WTC11 (cell line): ENCODE measurements around the gene CCDC182. TPM values are rescaled to one million over a fixed set of nuclear protein-coding genes. Genes with fewer than 3 reads are reported as not detected.

Source experiments
- ATAC-seq: fragments of 200-7000 bp; cut with Tn5 transposase; 2 replicates; pipeline ENCODE4 v1.10.0; 2021; ENCODE audit warnings: mild to moderate bottlenecking, moderate library complexity
- CTCF ChIA-PET: fragments of 300-600 bp; sonication (Branson Sonifier 250); formaldehyde crosslinking; loops from one replicate; lab custom pipeline; 2021; ENCODE audit warnings: antibody characterized with exemption; lab: Charles Lee
- POLR2A ChIA-PET: fragments of 350-600 bp; sonication (Branson Sonifier 250); formaldehyde crosslinking; loops from one replicate; lab custom pipeline; 2021; ENCODE audit warnings: antibody characterized with exemption; lab: Charles Lee
- DNase-seq: peaks from one replicate; pipeline ENCODE4 v3.0.0; 2021; ENCODE audit warnings: low spot score
- H3K27ac Mint-ChIP-seq: 2 replicates; pipeline ENCODE4 v1.8.0; 2021; ENCODE audit warnings: mixed read lengths
- H3K27me3 Mint-ChIP-seq: 2 replicates; pipeline ENCODE4 v1.8.0; 2021; ENCODE audit warnings: low read depth, mild to moderate bottlenecking, moderate library complexity, mixed read lengths
- H3K36me3 Mint-ChIP-seq: 2 replicates; pipeline ENCODE4 v1.8.0; 2021; ENCODE audit warnings: mixed read lengths
- H3K4me1 Mint-ChIP-seq: 2 replicates; pipeline ENCODE4 v1.8.0; 2022; ENCODE audit warnings: mixed read lengths
- H3K4me3 Mint-ChIP-seq: 2 replicates; pipeline ENCODE4 v1.8.0; 2021; ENCODE audit warnings: mild to moderate bottlenecking, moderate library complexity, mixed read lengths
- H3K9me3 Mint-ChIP-seq: 2 replicates; pipeline ENCODE4 v1.8.0; 2021; ENCODE audit warnings: mixed read lengths
- AR ChIP-seq: fragments of 250-450 bp; sonication (Bioruptor Pico); IDR thresholded peaks from 2 replicates; pipeline ENCODE4 v1.9.0; 2021; ENCODE audit warnings: mild to moderate bottlenecking
- ATF1 ChIP-seq: sonication (generic); formaldehyde crosslinking; IDR thresholded peaks from 2 replicates; pipeline ENCODE4 v1.8.1; 2023; ENCODE audit warnings: mild to moderate bottlenecking, moderate library complexity, missing genetic modification reagents
- CBFB ChIP-seq: sonication (generic); formaldehyde crosslinking; IDR thresholded peaks from 2 replicates; pipeline ENCODE4 v1.8.1; 2022; ENCODE audit warnings: mild to moderate bottlenecking, low read depth, missing genetic modification reagents
- EMX1 ChIP-seq: fragments of 250-450 bp; sonication (Bioruptor Pico); IDR thresholded peaks from 2 replicates; pipeline ENCODE4 v1.8.0; 2021; ENCODE audit warnings: mild to moderate bottlenecking
- FOXK1 ChIP-seq: sonication (generic); formaldehyde crosslinking; IDR thresholded peaks from 2 replicates; pipeline ENCODE4 v1.8.0; 2022; ENCODE audit warnings: mild to moderate bottlenecking, moderate library complexity, missing genetic modification reagents
- FOXP4 ChIP-seq: sonication (generic); formaldehyde crosslinking; IDR thresholded peaks from 2 replicates; pipeline ENCODE4 v1.8.0; 2022; ENCODE audit warnings: mild to moderate bottlenecking, missing genetic modification reagents
- GTF2I ChIP-seq: fragments of 250-450 bp; sonication (Bioruptor Pico); conservative IDR thresholded peaks from 2 replicates; pipeline ENCODE4 v1.4.0; 2021; ENCODE audit warnings: mild to moderate bottlenecking
- JAZF1 ChIP-seq: fragments of 250-450 bp; sonication (Bioruptor Pico); IDR thresholded peaks from 2 replicates; pipeline ENCODE4 v1.9.0; 2021; ENCODE audit warnings: moderate library complexity, mild to moderate bottlenecking, inconsistent platforms
- MYBL2 ChIP-seq: sonication (generic); formaldehyde crosslinking; IDR thresholded peaks from 2 replicates; pipeline ENCODE4 v1.8.1; 2023; ENCODE audit warnings: mild to moderate bottlenecking, moderate library complexity, missing genetic modification reagents
- NFATC4 ChIP-seq: fragments of 250-450 bp; sonication (Bioruptor Pico); IDR thresholded peaks from 2 replicates; pipeline ENCODE4 v1.9.0; 2021; ENCODE audit warnings: mild to moderate bottlenecking
- NFE2L1 ChIP-seq: sonication (generic); formaldehyde crosslinking; IDR thresholded peaks from 2 replicates; pipeline ENCODE4 v1.8.1; 2023; ENCODE audit warnings: missing genetic modification reagents
- PREB ChIP-seq: sonication (generic); formaldehyde crosslinking; IDR thresholded peaks from 2 replicates; pipeline ENCODE4 v1.8.1; 2022; ENCODE audit warnings: mild to moderate bottlenecking, missing genetic modification reagents, moderate library complexity, borderline replicate concordance
- SMAD3 ChIP-seq: sonication (generic); formaldehyde crosslinking; IDR thresholded peaks from 2 replicates; pipeline ENCODE4 v1.8.0; 2022; ENCODE audit warnings: missing genetic modification reagents, mild to moderate bottlenecking, borderline replicate concordance
- SP1 ChIP-seq: sonication (generic); formaldehyde crosslinking; conservative IDR thresholded peaks from 2 replicates; pipeline ENCODE4 v1.8.1; 2022; ENCODE audit warnings: missing genetic modification reagents
- TCF7 ChIP-seq: sonication (generic); formaldehyde crosslinking; IDR thresholded peaks from 2 replicates; pipeline ENCODE4 v1.8.0; 2022; ENCODE audit warnings: mild to moderate bottlenecking, low read depth, missing genetic modification reagents, moderate library complexity
- TEAD1 ChIP-seq: sonication (generic); formaldehyde crosslinking; IDR thresholded peaks from 2 replicates; pipeline ENCODE4 v1.8.0; 2022; ENCODE audit warnings: mild to moderate bottlenecking, missing genetic modification reagents
- ZMAT4 ChIP-seq: fragments of 250-450 bp; sonication (Bioruptor Pico); IDR thresholded peaks from 2 replicates; pipeline ENCODE4 v1.9.0; 2021; ENCODE audit warnings: mild to moderate bottlenecking
- ZNF219 ChIP-seq: sonication (generic); formaldehyde crosslinking; IDR thresholded peaks from 2 replicates; pipeline ENCODE4 v1.8.0; 2023; ENCODE audit warnings: missing genetic modification reagents, mild to moderate bottlenecking, borderline replicate concordance
- ZNF232 ChIP-seq: sonication (generic); formaldehyde crosslinking; IDR thresholded peaks from 2 replicates; pipeline ENCODE4 v1.8.0; 2022; ENCODE audit warnings: mild to moderate bottlenecking, missing genetic modification reagents
- ZNF532 ChIP-seq: fragments of 250-450 bp; sonication (Bioruptor Pico); IDR thresholded peaks from 2 replicates; pipeline ENCODE4 v1.9.0; 2021; ENCODE audit warnings: mild to moderate bottlenecking, borderline replicate concordance
- ZSCAN18 ChIP-seq: fragments of 250-450 bp; sonication (Bioruptor Pico); IDR thresholded peaks from 2 replicates; pipeline ENCODE4 v2.1.2; 2022; ENCODE audit warnings: mild to moderate bottlenecking, moderate library complexity
- total RNA-seq: library from RNA; stranded (reverse); gene quantifications from 3 replicates; pipeline ENCODE4 v1.2.3, GENCODE V29; 2021

CCDC182 gene
- total RNA-seq, 1 experiment from 2014 or later = not detected

- DNase-seq = no peak
- H3K27me3 Mint-ChIP-seq = peaks cover 19% of the 10 kb centered on the region
- no peaks in the 10 kb centered on the region for H3K9me3 Mint-ChIP-seq
- H3K4me3 Mint-ChIP-seq = no peak overlapping the region
- no peak for TF ChIP-seq ATF1 (CRISPR knock-in tag)
- TF ChIP-seq ZMAT4 (CRISPR knock-in tag) = no peak
- TF ChIP-seq TEAD1 = no peak
- no peak for TF ChIP-seq ZNF219 (CRISPR knock-in tag)
- no peak for TF ChIP-seq FOXK1
- TF ChIP-seq EMX1 (CRISPR knock-in tag) = no peak
- TF ChIP-seq SMAD3 (CRISPR knock-in tag) = no peak
- no peak for TF ChIP-seq ZNF232 (CRISPR knock-in tag)
- no peak for TF ChIP-seq JAZF1 (CRISPR knock-in tag)
- no peak for TF ChIP-seq NFE2L1 (CRISPR knock-in tag)
- TF ChIP-seq ZSCAN18 (CRISPR knock-in tag) = no peak
- no peak overlapping the region for H3K27ac Mint-ChIP-seq
- no peaks in the 10 kb centered on the region for H3K4me1 Mint-ChIP-seq
- ATAC-seq = no peak
- ChIA-PET CTCF (interaction anchor here (0.9 kb wide), 1 partner anchor 118 kb away, joined by 3 read pairs; no protein-coding TSS in a partner anchor), POLR2A (no interaction called here)
- H3K36me3 Mint-ChIP-seq = no peaks in the 10 kb centered on the region
Observed at GRCh38 chr17:57714665-57715180, 30.4 kb downstream of the CCDC182 start.

- Mint-ChIP-seq H3K4me3 (no peak overlapping the region), H3K4me1 (peaks cover 6% of the 10 kb centered on the region), H3K9me3 (no peaks in the 10 kb centered on the region), H3K27ac (no peak overlapping the region), H3K27me3 (peaks cover 19% of the 10 kb centered on the region), H3K36me3 (no peaks in the 10 kb centered on the region)
- POLR2A ChIA-PET = no interaction called here
- CTCF ChIA-PET = interaction anchor here (1.5 to 1.6 kb wide), 2 partner anchors 35 to 41 kb away, joined by 3 to 4 read pairs; no protein-coding TSS in a partner anchor
- no peak for ATAC-seq
- DNase-seq = no peak
- TF ChIP-seq FOXP4 (no peak), GTF2I (CRISPR knock-in tag) (no peak), TCF7 (CRISPR knock-in tag) (no peak), NFATC4 (no peak), ZNF532 (CRISPR knock-in tag) (no peak), MYBL2 (no peak), AR (CRISPR knock-in tag) (no peak), SP1 (CRISPR knock-in tag) (no peak), CBFB (CRISPR knock-in tag) (no peak), PREB (CRISPR knock-in tag) (no peak), ZSCAN18 (CRISPR knock-in tag) (no peak)
Observed at GRCh38 chr17:57713140-57713539, 32.0 kb downstream of the CCDC182 start.
